Measurements from ENCODE around the gene LRRC46.

LRRC46 gene

GRCh38 chr17:47879028-47879585 lies 47.6 kb downstream of the LRRC46 start:
- DNase-seq = no peak

- DNase-seq = no peak
These were observed 48.4 kb downstream of the LRRC46 start for GRCh38 chr17:47879776-47880454.

- DNase-seq = peak; percentile 41
These were observed 50.8 kb downstream of the LRRC46 start for GRCh38 chr17:47882247-47882646.

- no peak for DNase-seq
These were observed 51.5 kb downstream of the LRRC46 start for GRCh38 chr17:47882695-47883588.

GRCh38 chr17:47883589-47884426 lies 52.3 kb downstream of the LRRC46 start:
- DNase-seq = no peak

GRCh38 chr17:47884427-47884740 lies 52.9 kb downstream of the LRRC46 start:
- DNase-seq = no peak

- DNase-seq = no peak
These were observed 53.6 kb downstream of the LRRC46 start for GRCh38 chr17:47884905-47885730.

All from T1000 (cell line).